Dermis blood vessel endothelial cell (primary cell): Measurements from ENCODE around the gene UBA3. TPM values are rescaled to one million over a fixed set of nuclear protein-coding genes. Genes with fewer than 3 reads are reported as not detected.

Experiments
- DNase-seq: peaks from one replicate; pipeline ENCODE4 v3.0.0; 2010
- total RNA-seq: library from RNA; depleted of rRNA; stranded (reverse); fragments of >200 nt; gene quantifications from 2 replicates; pipeline ENCODE4 v1.2.3, GENCODE V29; 2014

The UBA3 gene
- total RNA-seq, 1 donor from 2014 or later = 74.2 TPM

DNA sequence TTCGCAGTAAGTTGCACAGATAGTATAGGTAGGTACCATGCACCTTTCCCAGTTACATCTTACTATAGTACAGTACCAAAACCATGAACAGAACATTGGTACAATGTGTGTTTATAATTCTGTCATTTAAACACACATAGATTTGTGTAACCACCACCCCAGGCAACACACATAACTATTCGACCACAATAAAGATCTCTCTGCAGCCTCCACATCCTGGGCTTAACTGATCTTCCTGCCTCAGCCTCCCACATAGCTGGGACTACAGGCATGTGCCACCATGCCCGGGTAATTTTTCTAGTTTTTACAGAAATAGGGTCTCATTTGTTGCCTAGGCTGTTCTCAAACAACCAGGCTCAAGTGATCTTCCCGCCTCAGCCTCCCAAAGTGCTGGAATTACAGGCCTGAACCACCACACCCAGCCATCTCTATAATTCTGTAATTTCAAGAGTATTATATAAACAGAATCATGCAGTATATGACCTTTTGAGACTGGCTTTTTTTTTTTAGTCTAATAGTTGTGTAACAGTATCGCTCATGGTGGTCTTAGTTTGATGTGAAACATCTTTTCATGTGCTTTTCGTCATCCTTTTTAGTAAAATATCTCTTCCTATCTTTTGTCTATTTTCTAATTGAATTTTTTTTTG, 14.7 kb downstream of the UBA3 start:
- DNase-seq = no peak

GRCh38 chr3:69063636-69064035, 16.5 kb downstream of the UBA3 start:
- DNase-seq = no peak

- DNase-seq = no peak
Measured at GRCh38 chr3:69059688-69060087, 20.5 kb downstream of the UBA3 start.

DNA sequence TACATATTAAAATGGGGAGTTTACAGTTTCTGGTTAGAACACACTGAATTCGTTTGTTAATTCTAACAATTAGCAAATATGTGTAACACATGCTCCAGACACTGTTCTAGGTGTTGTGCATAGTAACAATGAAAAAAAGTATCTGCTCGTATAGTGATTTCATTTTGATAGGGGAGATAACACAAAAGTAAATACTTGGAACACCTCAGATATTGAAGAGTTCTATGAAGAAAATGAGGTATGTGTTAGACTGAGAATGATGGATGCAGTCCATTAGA, 21.3 kb downstream of the UBA3 start:
- no peak for DNase-seq

DNA sequence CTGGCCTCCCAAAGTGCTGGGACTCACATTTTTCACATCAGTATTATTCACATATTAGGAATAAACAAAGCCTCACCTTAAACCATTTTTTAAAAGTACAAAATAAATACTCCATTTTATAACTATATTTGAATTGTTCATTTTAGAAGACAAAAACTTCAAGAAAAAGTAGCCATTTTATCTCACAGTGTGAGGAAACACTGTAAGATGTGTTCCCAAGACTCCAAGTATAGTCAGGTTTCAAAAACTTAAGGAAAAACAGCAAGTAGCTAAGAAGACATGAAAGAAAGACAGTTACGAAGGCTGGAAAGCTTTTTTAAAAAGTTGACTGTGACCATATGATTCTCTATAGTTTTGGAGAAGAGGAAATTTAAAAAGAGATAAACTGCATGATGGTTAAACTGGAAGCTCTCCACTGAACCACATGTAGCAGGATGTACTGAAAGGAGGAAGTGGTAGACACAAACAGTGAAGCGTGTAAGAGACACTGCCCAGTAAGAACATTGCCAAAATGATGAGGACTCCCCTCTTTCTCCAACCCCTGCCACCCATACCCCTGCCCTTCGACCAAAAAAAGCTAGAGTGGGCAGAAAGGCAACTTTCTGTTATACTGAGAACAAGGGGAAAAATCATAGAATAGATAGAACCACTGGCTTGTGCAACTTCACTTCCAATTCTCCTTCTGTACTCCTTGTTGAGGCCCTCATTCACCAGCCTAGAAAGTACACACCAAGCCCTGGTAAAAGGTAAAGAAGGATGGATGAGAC, 21.8 kb downstream of the UBA3 start:
- DNase-seq = no peak

GRCh38 chr3:69052472-69052898, 27.7 kb downstream of the UBA3 start:
- no peak for DNase-seq

DNA sequence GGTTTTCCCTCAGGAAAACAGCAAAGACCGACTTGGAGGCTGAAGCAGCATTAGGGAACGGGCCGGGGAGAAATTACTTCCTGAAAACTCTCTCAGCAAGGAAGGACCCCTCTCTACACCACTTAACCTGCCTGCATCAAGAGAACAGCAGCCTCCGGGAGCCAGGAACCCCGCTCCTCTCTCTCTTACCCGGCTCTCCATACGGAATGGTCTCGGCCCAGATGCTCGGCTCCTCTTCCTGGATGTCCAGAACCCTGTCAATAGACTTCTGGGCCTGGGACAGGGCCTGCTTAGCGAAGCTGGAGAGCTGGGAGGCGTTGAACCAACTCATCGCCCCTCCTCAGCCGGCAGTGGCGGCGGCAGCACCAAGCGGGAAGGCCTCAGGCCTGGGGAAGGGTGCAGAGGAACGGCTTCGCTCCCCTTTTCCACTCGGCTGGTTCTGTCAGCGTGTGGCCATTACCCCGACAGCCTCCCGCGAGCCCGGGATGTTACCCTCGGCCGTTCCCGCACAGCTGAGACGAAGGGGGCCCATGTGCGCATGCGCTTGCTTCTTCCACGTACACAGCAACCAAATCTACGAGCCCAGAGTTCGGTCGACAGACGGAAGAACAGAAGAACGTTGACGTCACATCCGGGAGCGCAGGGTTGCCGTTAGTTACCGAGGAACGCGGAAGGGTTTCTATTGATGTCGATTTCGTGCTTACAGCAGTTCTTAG, 28.3 kb downstream of the UBA3 start, which contains the start of gene TMF1:
Gene TMF1, minus strand, starts transcription at position 578 of the 716 bp plus-strand sequence. Its CDS starts 247 bp downstream, at position 331.
- peak; percentile 100 for DNase-seq

- no peak for DNase-seq
Measured at GRCh38 chr3:69048990-69049389, 31.2 kb downstream of the UBA3 start.

DNA sequence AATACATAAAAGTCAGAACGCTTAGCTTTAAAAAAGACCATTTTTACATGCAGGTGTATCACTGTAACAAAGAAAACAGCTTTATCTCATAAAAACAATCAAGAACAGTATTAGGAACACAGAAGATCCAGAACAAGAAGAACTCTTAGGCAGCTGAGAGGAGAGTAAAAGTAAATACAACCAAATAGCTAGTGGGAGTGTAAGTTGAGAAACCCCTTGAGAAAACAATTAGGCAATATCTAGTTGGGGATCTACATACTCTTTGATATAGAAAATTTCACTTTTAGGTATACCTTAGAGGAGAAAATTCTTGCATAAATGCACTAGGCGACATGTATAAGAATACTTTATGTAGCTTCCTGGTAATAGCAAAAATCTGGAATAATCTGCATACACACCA, 35.6 kb downstream of the UBA3 start:
- DNase-seq = no peak

DNA sequence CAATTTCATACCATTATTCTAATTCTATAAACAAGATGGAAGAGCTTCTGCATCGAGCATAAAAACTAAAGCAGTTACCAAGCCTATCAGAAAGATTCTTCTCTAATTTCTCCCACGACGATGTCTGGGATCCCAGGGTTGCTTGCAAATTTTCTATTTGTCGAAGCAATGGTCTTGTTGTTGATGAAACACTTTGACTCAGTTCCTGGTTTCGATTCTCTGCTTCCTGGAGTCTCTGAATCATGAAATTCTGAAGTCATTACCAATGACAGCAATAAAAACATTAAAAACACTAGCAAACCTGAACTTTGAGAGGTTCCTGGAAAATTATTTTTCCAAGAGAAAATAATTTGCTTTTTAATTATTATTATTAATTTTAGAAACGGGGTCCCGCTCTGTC, 46.7 kb downstream of the UBA3 start:
- DNase-seq = peak; percentile 96

DNA sequence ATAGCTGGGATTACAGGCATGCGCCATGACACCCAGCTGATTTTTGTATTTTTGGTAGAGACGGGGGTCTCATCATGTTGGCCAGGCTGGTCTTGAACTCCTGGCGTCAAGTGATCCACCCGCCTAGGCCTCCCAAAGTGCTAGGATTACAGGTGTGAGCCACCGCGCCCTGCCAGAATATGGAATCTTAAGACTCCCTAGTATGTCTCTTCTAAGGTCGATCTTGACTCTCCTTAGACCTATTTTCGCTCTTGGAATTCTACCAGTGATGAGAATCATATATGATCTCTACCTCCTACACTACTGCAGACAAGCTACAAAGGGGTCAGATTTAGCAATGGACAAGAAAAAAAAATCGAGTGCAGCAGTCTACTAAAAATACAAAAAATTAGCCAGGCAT, 47.4 kb downstream of the UBA3 start:
- no peak for DNase-seq

DNA sequence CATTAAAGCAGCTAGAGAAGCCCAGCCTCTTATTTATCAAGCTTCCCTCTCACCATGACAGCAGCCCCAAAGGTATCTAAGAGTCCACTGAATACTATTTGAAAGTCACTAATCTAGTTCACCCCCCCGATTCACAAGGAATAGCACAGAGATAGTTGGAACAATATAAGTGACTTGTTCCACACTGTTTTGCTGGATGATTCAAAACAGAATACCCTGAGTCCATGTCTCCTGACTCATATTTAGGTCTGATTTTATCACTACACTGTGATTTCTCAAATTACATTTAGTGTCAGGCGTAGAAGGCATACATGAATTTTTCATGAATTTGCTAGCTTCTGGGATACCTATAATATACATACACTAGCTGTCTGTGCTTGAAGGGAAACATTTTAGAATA, 48.0 kb downstream of the UBA3 start:
- peak; percentile 55 for DNase-seq

DNA sequence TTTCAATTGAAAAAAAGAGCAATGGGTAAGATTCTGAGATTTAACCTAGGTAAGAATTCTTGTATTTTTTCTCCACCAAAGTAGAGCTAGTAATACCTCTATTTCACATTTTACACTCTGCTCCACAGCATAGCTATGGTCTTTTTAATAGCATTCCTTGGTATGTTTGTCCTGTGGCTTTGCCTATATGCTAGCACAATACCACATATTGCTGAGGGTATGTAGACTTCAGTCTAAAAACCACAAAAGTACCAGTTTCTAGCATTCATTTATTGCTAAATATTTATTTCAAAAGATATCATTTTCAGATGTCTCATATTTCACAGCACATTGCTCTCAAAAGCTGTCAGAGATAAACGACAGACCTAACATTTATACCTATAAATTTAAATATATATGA, 48.5 kb downstream of the UBA3 start:
- DNase-seq = no peak

DNA sequence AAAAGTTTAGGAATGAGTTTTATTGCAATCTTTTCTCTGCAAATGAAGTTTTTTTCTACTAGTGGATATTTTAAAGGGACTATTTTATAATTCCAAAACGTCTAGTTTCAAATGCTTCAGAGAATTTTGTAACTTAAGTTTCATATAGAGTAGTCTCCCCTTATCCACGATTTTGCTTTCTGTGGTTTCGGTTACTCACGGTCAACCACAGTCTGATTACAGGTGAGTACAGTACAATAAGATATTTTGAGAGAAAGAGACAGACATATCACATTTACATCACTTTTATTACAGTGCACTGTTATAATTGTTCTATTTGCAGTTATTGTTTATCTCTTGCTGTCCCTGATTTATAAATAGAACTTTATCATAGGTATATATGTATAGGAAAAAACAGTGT, 59.3 kb downstream of the UBA3 start:
- no peak for DNase-seq

GRCh38 chr3:69020424-69020823, 59.7 kb downstream of the UBA3 start:
- DNase-seq = peak; percentile 38

DNA sequence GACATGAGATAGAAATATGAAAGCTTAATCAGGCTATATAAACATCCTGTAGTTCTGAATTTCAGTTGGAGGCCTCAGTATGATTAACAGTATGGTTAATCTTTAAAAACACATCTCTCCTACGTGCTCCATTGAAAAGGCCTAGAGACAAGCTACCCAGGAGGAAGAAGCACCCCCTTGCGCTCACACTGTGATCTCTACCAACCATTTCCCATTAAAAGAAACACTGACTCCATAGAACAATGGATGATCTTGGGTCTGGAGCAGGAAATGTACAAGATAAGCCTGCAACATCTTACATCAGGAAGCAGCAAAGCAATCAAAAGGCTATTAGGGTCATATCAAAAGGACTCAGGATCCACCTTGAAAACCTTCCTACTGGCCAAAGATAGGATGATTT, 63.3 kb downstream of the UBA3 start:
- DNase-seq = peak; percentile 70

GRCh38 chr3:69016102-69016501, 64.1 kb downstream of the UBA3 start:
- DNase-seq = no peak

- DNase-seq = no peak
Measured at GRCh38 chr3:69014022-69014580, 66.1 kb downstream of the UBA3 start.

DNA sequence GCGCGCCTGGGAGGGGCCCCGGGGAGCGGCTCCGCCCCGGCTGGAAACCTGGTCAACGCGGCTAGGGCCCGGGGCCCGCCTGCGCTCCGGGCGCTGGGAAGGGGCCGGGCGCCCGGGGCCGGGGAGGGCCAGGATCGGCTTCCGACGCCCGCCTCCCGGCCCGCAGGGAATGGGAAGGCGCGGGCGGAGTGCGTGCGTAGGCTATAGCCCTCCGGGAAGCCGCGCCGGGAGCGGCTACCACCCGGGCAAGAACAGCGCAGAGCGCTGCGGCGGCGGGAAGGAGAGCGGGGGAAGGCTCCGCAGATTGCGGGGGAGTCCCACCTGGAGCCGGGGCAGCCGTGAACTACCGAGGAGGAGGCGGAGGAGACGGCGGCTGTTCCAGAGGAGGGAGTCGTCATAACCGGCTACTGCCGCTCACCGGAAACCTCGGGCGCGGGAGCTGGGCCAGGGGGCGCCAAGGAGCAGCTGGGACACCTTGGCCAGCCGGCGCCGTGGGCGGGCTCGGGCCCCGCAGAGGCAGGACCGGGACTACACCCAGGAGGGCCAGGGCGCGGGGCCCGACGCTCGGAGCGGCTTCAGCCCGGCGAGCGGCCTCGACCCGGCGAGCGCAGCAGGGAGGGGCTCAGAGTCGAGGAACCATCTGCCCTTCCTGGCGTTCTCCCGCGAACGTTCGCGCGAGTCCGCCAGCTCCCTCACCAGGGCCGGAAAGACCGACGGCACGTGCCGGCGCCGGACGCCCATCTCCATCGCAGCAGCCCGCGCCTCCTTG, 66.7 kb downstream of the UBA3 start, which contains the start of gene EOGT:
Gene EOGT, minus strand, starts transcription at position 432 of the 769 bp plus-strand sequence. CDS start 3,838 bp downstream, outside the sequence.
- peak; percentile 95 for DNase-seq

DNA sequence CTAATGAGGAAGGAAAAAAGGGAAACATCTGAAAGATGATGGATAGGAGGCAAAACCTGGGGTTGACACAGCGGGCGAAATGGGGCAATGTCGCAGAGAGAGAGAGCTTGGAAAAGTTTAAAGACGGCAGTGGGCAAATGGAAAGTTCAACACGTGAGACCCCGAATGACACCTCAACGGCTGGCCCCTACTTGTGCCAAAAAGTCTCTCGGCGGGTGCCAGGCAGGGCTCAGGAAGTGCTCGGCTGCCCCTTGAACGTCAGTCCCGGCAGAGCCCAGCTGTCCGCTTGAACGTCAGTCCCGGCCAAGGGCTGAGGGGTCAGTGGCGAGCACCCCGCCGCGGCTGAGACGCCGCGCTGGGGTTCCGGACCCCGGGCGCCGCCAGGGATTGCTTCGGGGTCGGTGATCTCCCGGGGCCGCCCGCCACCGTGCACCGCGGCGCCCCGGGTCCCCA, 67.3 kb downstream of the UBA3 start:
- DNase-seq = peak; percentile 79

- DNase-seq = peak; percentile 32
Measured at GRCh38 chr3:69012100-69012799, 67.9 kb downstream of the UBA3 start.
